SK-N-SH treated with all-trans-retinoic acid at 6 μM for 48 hours (cell line): Measurements from ENCODE around the gene COMMD10.

Source experiments
- ATAC-seq: fragments of 200-7000 bp; cut with Tn5 transposase; 3 replicates; pipeline ENCODE4 v1.9.1; 2020; ENCODE audit warnings: mild to moderate bottlenecking, moderate library complexity
- ARNTL ChIP-seq: fragments of 450-650 bp; formaldehyde crosslinking; IDR thresholded peaks from 2 replicates; pipeline ENCODE4 v1.5.0; 2020; ENCODE audit warnings: low read depth, mild to moderate bottlenecking, moderate library complexity, borderline replicate concordance
- BACH2 ChIP-seq: fragments of 250-450 bp; sonication (Bioruptor Pico); IDR thresholded peaks from 2 replicates; pipeline ENCODE4 v1.9.0; 2021; ENCODE audit warnings: mild to moderate bottlenecking, borderline replicate concordance
- CSRNP3 ChIP-seq: fragments of 250-450 bp; sonication (Bioruptor Pico); IDR thresholded peaks from 2 replicates; pipeline ENCODE4 v1.5.1; 2021; ENCODE audit warnings: mild to moderate bottlenecking, moderate library complexity
- ESRRG ChIP-seq: fragments of 250-450 bp; sonication (Bioruptor Pico); IDR thresholded peaks from 2 replicates; pipeline ENCODE4 v1.6.1; 2021; ENCODE audit warnings: mild to moderate bottlenecking
- GLIS3 ChIP-seq: fragments of 250-450 bp; sonication (Bioruptor Pico); IDR thresholded peaks from 2 replicates; pipeline ENCODE4 v1.5.0; 2020; ENCODE audit warnings: mild to moderate bottlenecking, moderate library complexity
- ISL1 ChIP-seq: fragments of 250-450 bp; sonication (Bioruptor Pico); IDR thresholded peaks from 2 replicates; pipeline ENCODE4 v2.1.2; 2022; ENCODE audit warnings: mild to moderate bottlenecking, moderate library complexity
- OSR1 ChIP-seq: fragments of 250-450 bp; sonication (Bioruptor Pico); IDR thresholded peaks from 2 replicates; pipeline ENCODE4 v1.8.0; 2022; ENCODE audit warnings: moderate library complexity, mild to moderate bottlenecking, inconsistent platforms
- POU6F1 ChIP-seq: fragments of 250-450 bp; sonication (Bioruptor Pico); IDR thresholded peaks from 2 replicates; pipeline ENCODE4 v1.8.0; 2021; ENCODE audit warnings: low read depth, mild to moderate bottlenecking, moderate library complexity, borderline replicate concordance
- PPARA ChIP-seq: fragments of 250-450 bp; sonication (Bioruptor Pico); IDR thresholded peaks from 2 replicates; pipeline ENCODE4 v1.5.0; 2020; ENCODE audit warnings: mild to moderate bottlenecking, borderline replicate concordance
- RARB ChIP-seq: fragments of 250-450 bp; sonication (Bioruptor Pico); IDR thresholded peaks from 2 replicates; pipeline ENCODE4 v1.8.0; 2021; ENCODE audit warnings: mild to moderate bottlenecking, moderate library complexity
- SNAI2 ChIP-seq: fragments of 250-450 bp; sonication (Bioruptor Pico); IDR thresholded peaks from 2 replicates; pipeline ENCODE4 v1.5.0; 2020; ENCODE audit warnings: mild to moderate bottlenecking, moderate library complexity
- TCF4 ChIP-seq: fragments of 250-450 bp; sonication (Bioruptor Pico); IDR thresholded peaks from 2 replicates; pipeline ENCODE4 v1.8.0; 2021; ENCODE audit warnings: mild to moderate bottlenecking, moderate library complexity, borderline replicate concordance
- TOX ChIP-seq: fragments of 250-450 bp; sonication (Bioruptor Pico); IDR thresholded peaks from 2 replicates; pipeline ENCODE4 v1.8.0; 2021; ENCODE audit warnings: mild to moderate bottlenecking, moderate library complexity, borderline replicate concordance
- TSHZ2 ChIP-seq: fragments of 250-450 bp; sonication (Bioruptor Pico); IDR thresholded peaks from 2 replicates; pipeline ENCODE4 v1.5.0; 2020; ENCODE audit warnings: mild to moderate bottlenecking, moderate library complexity
- ZC3H10 ChIP-seq: fragments of 250-450 bp; sonication (Bioruptor Pico); IDR thresholded peaks from 2 replicates; pipeline ENCODE4 v1.5.1; 2021; ENCODE audit warnings: mild to moderate bottlenecking, moderate library complexity
- ZFP3 ChIP-seq: fragments of 250-450 bp; sonication (Bioruptor Pico); IDR thresholded peaks from 2 replicates; pipeline ENCODE4 v1.5.0; 2020; ENCODE audit warnings: mild to moderate bottlenecking, moderate library complexity
- ZFP30 ChIP-seq: fragments of 450-650 bp; formaldehyde crosslinking; IDR thresholded peaks from 2 replicates; pipeline ENCODE4 v1.5.0; 2022; ENCODE audit warnings: mild to moderate bottlenecking, moderate library complexity
- ZNF565 ChIP-seq: fragments of 450-650 bp; formaldehyde crosslinking; conservative IDR thresholded peaks from 2 replicates; pipeline ENCODE4 v1.5.0; 2020; ENCODE audit warnings: low read depth, mild to moderate bottlenecking, moderate library complexity
- ZNF70 ChIP-seq: fragments of 450-650 bp; formaldehyde crosslinking; IDR thresholded peaks from 2 replicates; pipeline ENCODE4 v1.5.0; 2020; ENCODE audit warnings: mild to moderate bottlenecking, moderate library complexity
- ZNF8 ChIP-seq: fragments of 450-650 bp; formaldehyde crosslinking; IDR thresholded peaks from 2 replicates; pipeline ENCODE4 v1.5.0; 2020; ENCODE audit warnings: mild to moderate bottlenecking, moderate library complexity
- TF ChIP-seq, protein P1 (sequence below): fragments of 250-450 bp; sonication (Bioruptor Pico); IDR thresholded peaks from 2 replicates; pipeline ENCODE4 v1.8.0; 2020; ENCODE audit warnings: mild to moderate bottlenecking, moderate library complexity, borderline replicate concordance
- TF ChIP-seq, protein P2 (sequence below): fragments of 250-450 bp; sonication (Bioruptor Pico); IDR thresholded peaks from 2 replicates; pipeline ENCODE4 v1.5.1; 2020; ENCODE audit warnings: low read depth, mild to moderate bottlenecking, moderate library complexity

COMMD10 gene

DNA sequence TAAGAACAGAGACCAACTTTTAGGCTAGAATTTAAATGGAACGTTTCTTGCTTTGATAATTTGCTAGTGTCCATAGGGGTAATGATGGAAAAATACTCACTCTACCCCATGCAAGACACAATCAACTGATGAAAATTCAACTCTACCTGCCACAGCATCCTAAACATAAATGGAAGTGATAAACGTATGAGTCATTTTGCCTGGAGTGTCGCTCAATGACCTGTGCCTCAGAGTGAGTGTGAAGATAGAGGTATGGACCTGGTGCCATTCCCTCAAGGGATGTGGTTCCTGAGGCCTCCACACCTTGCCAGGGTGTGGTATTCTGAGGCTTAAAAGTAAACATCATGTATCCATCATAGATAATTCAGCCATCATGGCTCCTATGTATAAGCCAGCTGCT lies 38.6 kb upstream of the COMMD10 start (continued):
- TF ChIP-seq RARB (CRISPR knock-in tag) = no peak

DNA sequence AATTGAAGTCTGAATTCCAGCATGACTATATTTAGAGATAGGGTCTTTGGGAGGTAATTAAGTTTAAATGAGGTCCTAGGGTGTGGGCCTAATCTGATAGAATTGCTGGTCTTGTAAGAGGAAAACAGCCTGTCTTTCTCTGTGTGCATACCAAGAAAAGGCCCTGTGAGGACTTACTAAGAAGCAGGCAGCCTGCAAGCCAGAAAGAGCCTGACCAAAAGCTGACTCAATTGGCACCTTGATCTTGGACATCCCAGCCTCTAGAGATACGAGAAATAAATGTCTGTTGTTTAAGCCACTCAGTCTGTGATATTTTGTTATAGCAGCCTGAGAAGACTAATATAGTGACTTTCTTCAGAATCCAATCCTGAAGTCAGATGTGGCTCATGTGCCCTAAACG lies 38.0 kb upstream of the COMMD10 start:
- ATAC-seq = no peak
- TF ChIP-seq SNAI2 (CRISPR knock-in tag) (no peak), BACH2 (CRISPR knock-in tag) (no peak), ZC3H10 (CRISPR knock-in tag) (no peak), ARNTL (no peak), GLIS3 (CRISPR knock-in tag) (no peak), OSR1 (no peak), RARB (CRISPR knock-in tag) (no peak), TOX (CRISPR knock-in tag) (no peak), CSRNP3 (CRISPR knock-in tag) (no peak), ESRRG (CRISPR knock-in tag) (no peak), TCF4 (CRISPR knock-in tag) (no peak), ZFP30 (no peak), ISL1 (CRISPR knock-in tag) (no peak), POU6F1 (CRISPR knock-in tag) (no peak), PPARA (CRISPR knock-in tag) (no peak), ZNF8 (CRISPR knock-in tag) (no peak), ZNF70 (CRISPR knock-in tag) (no peak), ZFP3 (CRISPR knock-in tag) (no peak)
- TF ChIP-seq, protein P1, sequence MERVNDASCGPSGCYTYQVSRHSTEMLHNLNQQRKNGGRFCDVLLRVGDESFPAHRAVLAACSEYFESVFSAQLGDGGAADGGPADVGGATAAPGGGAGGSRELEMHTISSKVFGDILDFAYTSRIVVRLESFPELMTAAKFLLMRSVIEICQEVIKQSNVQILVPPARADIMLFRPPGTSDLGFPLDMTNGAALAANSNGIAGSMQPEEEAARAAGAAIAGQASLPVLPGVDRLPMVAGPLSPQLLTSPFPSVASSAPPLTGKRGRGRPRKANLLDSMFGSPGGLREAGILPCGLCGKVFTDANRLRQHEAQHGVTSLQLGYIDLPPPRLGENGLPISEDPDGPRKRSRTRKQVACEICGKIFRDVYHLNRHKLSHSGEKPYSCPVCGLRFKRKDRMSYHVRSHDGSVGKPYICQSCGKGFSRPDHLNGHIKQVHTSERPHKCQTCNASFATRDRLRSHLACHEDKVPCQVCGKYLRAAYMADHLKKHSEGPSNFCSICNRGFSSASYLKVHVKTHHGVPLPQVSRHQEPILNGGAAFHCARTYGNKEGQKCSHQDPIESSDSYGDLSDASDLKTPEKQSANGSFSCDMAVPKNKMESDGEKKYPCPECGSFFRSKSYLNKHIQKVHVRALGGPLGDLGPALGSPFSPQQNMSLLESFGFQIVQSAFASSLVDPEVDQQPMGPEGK (CRISPR knock-in tag) = no peak
- TF ChIP-seq, protein P2, sequence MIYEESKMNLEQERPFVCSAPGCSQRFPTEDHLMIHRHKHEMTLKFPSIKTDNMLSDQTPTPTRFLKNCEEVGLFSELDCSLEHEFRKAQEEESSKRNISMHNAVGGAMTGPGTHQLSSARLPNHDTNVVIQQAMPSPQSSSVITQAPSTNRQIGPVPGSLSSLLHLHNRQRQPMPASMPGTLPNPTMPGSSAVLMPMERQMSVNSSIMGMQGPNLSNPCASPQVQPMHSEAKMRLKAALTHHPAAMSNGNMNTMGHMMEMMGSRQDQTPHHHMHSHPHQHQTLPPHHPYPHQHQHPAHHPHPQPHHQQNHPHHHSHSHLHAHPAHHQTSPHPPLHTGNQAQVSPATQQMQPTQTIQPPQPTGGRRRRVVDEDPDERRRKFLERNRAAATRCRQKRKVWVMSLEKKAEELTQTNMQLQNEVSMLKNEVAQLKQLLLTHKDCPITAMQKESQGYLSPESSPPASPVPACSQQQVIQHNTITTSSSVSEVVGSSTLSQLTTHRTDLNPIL (CRISPR knock-in tag) = no peak

GRCh38 chr5:116058346-116058936 lies 26.4 kb upstream of the COMMD10 start:
- no peak for TF ChIP-seq ZNF565 (CRISPR knock-in tag)
- no peak for TF ChIP-seq TOX (CRISPR knock-in tag)
- TF ChIP-seq, protein P2 (CRISPR knock-in tag) = no peak
- no peak for ATAC-seq

DNA sequence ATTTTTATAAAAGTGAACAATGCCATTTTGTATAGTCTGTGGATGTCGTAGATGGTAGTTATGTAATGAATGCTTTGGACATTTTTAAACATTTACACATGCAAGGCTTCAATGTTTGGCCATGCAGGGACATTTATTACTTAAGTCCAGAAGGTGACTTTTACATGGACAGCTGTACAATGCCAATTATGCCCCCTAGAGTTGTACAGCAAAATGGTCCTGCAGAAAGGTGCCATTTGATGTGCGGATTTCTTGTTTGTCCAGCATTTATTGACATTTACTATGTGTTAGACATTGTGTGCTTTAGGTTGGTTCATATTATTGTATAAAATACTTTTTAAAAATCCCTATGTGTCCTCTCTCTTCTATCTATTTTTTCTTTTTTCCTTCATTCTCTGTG lies 22.5 kb upstream of the COMMD10 start:
- TF ChIP-seq RARB (CRISPR knock-in tag) (no peak), TSHZ2 (no peak)
- ATAC-seq = no peak
